HCEC 1CT (cell line): Measurements from ENCODE around the gene ATP6V0B.

Experiments
- DNase-seq: peaks from one replicate; pipeline ENCODE4 v3.0.0-alpha.2; 2017

ATP6V0B gene

GRCh38 chr1:43946236-43947060 lies 28.3 kb upstream of the ATP6V0B start, which contains the start of gene IPO13:
IPO13 (plus strand) TSS chr1:43946950; CDS start chr1:43947601, 651 bp downstream.
- DNase-seq: peak; percentile 95

- no peak for DNase-seq
Observed at GRCh38 chr1:43947061-43947873, 27.5 kb upstream of the ATP6V0B start.

DNA sequence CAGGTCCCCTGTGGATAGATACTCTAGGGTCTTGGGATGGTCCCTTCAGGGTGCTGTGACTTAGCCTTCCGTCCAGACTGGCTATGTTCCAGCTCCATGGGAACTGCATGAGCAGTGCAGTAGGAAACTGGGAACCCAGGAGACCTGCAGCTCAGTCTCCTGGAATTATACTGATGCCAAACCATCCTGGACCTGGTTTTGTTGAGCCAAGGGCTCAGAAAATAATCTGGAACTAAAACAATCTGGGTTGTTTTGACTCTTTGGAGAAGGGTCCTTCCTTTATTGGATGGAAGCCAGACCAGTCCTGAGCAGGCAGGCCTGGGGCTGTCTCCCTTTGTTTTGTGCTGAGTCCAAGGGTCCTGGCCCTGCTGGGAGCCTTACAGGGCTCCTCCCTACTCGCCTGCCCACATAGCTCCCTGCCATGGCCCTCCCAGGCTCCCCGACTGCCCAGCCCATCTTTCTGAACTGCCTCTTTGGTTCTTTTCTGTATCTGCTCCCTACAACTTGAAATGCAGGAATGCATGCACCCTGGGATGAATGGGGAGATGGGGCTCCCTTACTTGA lies 26.8 kb upstream of the ATP6V0B start:
- DNase-seq: no peak

GRCh38 chr1:43949678-43950077 lies 25.1 kb upstream of the ATP6V0B start:
- no peak for DNase-seq

DNA sequence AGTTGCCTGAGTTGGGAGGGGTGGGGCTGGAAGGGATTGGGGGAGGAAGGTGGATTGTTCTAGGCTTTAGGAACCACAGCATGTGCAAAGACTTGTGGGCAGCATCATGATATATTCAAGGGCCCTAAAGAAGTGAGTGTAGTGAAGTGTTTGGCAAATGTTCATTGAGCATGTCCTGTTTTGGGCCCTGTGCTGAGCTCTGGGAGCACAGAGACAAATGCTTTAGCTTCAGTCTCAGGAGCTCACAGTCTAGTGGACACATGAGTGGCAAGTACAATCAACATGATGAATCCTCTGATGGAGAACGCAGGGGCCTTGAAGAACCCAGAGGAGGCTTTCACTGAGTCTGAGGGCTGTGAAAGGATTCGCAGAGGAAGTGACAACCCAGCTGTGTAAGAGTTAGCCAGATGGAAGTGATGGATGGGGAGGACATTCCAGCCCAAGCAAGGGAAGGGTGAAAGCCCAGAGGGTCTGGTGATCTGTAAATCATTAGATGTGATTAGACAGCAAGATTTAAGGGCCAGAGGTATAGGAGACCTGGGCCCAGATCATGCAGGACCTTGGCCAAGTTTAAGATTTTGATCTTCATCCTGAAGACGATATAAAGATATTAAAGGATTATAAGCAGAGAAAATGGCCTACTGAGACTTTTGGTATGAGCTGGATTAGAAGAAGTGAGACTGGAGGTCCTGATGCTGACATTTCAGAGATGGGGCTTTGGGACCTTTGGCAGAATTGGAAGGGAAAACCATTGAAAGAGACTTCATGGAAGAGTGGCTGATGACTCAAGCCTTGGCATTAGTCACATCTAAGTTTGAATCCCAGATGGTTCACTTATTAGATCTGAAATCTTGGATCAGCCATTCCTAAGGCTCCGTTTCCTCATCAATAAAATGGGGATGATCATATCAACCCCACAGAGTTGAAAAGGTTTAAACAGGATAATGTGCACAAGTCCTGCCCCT lies 23.5 kb upstream of the ATP6V0B start:
- no peak for DNase-seq

GRCh38 chr1:43952731-43953346 lies 21.9 kb upstream of the ATP6V0B start:
- DNase-seq: no peak

DNA sequence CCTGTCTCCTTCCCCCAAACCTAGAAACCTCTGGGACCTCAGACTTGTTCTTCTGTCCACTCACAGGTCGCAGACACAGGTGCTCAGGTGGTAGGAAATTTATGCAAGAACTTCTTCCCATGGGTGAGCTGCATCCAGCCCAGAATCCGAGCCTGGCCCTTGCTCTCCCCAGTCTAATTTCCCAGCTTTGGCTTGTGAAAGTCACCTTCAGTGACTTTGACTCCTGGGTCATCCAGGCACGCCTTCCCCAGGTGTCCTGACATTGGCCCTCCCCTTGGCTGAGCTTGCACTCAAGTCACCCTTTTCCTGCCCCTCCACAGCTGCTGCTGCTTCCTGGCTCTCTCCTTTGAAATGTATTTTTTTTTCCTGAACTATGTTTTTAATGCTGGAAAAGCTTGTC lies 21.4 kb upstream of the ATP6V0B start:
- DNase-seq: no peak

DNA sequence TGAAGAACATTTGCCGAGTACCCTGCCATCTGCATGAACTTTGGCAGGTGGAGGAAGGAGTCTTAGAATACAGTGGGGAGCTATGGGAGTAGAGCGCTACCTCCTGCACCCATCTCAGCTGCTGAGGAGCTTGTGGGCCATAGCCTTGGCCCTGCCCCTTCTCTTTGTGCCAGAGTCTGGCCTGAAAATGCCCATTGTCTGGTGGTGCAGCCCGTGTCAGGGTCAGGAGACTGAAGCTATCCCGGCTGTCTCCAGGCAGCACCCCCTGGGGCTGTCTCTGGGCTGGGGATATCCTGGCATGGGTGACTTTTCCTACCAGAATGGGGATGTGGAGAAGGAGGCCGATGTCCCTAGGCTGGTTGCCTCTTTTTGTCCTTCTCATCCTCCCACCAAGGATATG lies 20.7 kb upstream of the ATP6V0B start:
- DNase-seq: no peak

DNA sequence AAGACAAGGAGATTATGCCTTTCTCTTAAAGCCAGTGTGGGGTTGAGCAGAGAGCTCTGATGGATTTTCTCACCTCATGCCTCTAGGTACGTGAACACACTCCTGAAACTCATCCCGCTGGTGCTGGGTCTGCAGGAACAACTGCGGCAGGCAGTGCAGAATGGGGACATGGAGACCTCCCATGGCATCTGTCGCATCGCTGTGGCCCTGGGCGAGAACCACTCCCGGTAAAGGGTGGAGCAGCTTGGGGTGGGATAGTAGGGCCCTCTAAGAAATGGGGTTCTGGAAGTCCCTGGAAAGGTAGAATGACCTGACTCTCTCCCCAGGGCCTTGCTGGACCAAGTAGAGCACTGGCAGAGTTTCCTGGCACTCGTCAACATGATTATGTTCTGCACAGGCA lies 18.5 kb upstream of the ATP6V0B start:
- DNase-seq: no peak

GRCh38 chr1:43957407-43958040 lies 17.2 kb upstream of the ATP6V0B start:
- DNase-seq: no peak

- DNase-seq: no peak
Observed at GRCh38 chr1:43958351-43959255, 16.2 kb upstream of the ATP6V0B start.

GRCh38 chr1:43960798-43961197 lies 14.0 kb upstream of the ATP6V0B start:
- no peak for DNase-seq

DNA sequence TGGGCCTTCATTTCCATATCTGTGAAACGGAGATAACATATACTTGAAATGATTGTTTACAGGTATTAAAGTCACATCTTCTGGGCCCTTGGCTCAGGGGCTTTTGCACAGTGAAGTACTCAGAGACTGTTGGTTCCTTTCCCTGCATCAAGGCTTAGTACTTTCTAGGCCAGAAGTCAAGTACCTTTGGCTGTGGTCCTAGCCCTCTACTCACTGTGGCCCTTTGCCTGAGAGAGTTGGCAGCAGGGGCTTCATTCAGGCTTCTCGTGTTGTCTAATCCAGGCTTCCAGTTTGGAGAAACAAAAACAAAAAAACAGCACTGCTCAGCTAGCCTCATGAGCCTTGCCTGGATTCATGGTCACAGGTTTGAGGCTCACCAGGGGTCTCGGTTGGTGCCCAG lies 13.1 kb upstream of the ATP6V0B start:
- DNase-seq: no peak

- no peak for DNase-seq
Observed at GRCh38 chr1:43962324-43962723, 12.4 kb upstream of the ATP6V0B start.

GRCh38 chr1:43963006-43963405 lies 11.8 kb upstream of the ATP6V0B start:
- no peak for DNase-seq

- DNase-seq: no peak
Observed at GRCh38 chr1:43963890-43964289, 10.9 kb upstream of the ATP6V0B start.

DNA sequence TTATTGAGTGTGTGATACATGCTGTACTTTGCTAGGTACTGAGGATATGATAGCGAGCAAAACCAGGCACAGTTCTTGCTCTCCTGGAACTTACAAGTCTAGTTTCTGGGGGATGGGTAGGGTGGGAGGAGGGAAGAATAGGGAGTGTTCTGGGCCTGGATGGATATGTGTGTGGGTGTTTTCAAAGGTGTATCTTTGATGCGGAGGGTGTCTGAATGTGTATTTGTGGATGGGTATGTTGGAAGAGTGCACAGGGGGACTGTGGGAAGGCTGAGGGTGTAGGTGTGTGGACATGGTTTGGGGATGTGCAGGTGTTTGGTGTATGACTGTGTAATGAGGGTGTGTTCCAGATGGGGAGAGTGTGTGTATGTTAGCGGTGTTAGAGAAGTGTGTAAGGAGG lies 9.4 kb upstream of the ATP6V0B start:
- no peak for DNase-seq

DNA sequence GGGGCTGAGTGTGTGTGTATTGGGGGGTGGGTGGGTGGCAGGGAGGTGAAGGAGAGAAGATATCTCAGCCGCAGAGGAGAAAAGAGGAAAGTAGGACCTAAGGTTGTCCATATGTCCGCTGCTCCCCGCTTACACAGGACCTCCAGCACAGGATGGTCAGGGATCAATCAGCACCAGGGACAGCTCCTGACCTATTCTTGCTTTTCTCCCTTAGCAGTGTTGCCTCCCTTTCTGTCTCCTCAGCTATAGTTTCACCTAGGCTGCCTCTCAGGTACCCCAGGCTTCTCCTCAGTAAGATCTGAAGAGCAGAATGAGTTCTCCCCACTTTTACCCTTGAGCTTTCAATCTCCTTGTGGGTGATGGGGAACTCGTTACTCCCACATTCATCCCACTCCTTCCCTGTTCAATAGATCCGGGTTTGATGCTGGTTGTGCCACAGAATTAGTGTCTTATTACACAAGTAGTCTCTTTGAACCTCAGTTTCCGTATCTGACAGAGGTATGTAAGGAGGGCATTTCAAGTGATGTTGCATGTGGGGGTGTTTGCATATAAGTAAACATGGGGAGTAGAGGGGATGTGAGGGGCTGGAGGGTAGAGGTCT lies 6.3 kb upstream of the ATP6V0B start:
- no peak for DNase-seq

DNA sequence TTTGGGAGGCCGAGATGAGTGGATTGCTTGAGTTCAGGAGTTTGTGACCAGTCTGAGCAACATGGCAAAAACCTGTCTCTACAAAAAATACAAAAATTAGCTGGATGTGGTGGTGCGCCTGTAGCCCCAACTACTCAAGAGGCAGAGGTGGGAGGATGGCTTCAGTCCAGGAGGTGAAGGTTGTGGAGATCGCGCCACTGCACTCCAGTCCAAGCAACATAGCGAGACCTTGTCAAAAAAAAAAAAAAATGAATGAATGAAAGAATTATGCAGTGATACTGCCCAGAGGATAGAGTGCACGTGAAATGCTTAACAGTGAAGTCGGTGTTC lies 5.4 kb upstream of the ATP6V0B start:
- DNase-seq: no peak
